ENCODE measurements around the gene VPS18.
A peak's percentile ranks its signal among the peaks of the same experiment; 100 is the strongest.
"Not testable (repeated sequence)": the region's sequence is repeated elsewhere in the genome, so short reads cannot be mapped to it uniquely, and the experiment has no call there.

The VPS18 gene

DNA sequence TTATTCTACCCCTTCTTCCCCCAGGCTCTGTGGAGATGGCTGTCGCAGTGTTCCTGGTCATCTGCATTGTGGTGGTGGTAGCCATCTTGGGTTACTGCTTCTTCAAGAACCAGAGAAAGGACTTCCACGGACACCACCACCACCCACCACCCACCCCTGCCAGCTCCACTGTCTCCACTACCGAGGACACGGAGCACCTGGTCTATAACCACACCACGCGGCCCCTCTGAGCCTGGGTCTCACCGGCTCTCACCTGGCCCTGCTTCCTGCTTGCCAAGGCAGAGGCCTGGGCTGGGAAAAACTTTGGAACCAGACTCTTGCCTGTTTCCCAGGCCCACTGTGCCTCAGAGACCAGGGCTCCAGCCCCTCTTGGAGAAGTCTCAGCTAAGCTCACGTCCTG, 37.5 kb upstream of the VPS18 start:
- ChIA-PET POLR2A (interaction anchor here (2.5 kb wide), 1 partner anchor 16 kb away, joined by 7 read pairs; no protein-coding TSS in a partner anchor), CTCF (interaction anchor here (0.9 to 4.2 kb wide), 18 partner anchors 24 to 1172 kb away, joined by 3 to 31 read pairs (median 10); partner anchors contain the start of genes DNAJC17, RAD51 and ZFYVE19)
- TF ChIP-seq, protein P1, sequence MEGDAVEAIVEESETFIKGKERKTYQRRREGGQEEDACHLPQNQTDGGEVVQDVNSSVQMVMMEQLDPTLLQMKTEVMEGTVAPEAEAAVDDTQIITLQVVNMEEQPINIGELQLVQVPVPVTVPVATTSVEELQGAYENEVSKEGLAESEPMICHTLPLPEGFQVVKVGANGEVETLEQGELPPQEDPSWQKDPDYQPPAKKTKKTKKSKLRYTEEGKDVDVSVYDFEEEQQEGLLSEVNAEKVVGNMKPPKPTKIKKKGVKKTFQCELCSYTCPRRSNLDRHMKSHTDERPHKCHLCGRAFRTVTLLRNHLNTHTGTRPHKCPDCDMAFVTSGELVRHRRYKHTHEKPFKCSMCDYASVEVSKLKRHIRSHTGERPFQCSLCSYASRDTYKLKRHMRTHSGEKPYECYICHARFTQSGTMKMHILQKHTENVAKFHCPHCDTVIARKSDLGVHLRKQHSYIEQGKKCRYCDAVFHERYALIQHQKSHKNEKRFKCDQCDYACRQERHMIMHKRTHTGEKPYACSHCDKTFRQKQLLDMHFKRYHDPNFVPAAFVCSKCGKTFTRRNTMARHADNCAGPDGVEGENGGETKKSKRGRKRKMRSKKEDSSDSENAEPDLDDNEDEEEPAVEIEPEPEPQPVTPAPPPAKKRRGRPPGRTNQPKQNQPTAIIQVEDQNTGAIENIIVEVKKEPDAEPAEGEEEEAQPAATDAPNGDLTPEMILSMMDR (IDR thresholded peaks at IDR 0.05; ENCODE audit: control extremely low read depth, extremely low read depth, low read depth, missing control alignments): no peak
- no peak for DNase-seq (ENCODE audit: extremely low spot score)

DNA sequence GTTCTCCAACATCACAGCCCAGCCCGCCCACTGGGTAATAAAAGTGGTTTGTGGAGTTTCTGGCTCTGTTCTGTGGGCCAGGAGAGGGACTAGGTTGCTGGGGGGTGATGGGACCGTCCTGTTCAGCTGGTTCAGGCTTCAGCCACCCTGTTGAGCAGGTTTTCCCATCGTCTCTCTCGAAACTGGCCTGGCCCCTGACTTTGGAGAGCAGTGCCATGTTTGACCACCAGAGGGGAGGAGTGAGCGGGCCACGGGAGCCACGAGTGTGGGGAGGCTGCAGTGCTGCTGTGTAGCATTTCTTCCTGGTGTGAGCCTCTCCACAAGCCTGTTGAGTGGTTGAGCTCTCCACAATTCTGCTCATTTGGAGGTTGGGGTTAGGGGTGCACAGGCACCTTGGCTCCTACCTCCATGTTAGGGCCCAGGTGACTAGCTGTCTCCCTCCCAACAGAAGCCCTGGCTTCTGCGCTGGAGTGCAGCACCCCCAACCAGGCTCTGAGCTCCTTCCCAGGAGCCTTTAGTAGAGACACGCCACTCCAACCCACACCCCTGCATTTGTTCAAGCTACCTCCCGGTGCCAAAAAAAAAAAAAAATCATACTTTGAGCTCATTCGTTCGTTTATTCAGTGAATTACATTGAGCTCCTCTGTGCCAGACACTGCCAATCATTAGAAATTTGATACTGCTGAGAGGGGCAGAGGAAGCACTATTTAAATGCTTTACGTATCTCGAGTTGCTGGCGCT, 36.5 kb upstream of the VPS18 start:
- DNase-seq (ENCODE audit: extremely low spot score): peak; percentile 89

DNA sequence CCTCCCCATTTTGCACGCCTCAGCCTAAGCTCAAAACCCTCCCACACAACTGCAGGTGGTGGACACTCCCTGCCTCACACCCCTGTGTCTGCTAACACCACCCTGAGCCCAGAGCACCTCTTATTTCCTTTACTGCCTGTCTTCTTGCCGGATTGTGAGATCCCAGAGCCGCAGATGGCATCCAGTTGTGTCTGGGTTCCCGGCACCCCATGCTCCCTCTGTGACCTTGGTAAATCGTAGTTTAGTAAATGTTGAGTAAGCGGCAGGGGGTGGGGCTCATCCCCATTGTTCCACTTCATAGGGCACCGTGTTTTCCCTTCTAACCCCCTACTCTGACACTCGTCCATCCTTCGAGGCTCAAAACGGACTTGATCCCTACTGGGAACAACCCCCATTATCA, 35.5 kb upstream of the VPS18 start:
- POLR2A ChIA-PET: interaction anchor here (0.6 to 1.8 kb wide), 3 partner anchors 14 to 112 kb away, joined by 4 to 16 read pairs (median 7); partner anchors contain the start of gene VPS18
- no peak for DNase-seq (ENCODE audit: extremely low spot score)
- CTCF ChIA-PET: interaction anchor here (0.6 to 4.2 kb wide), 50 partner anchors 24 to 474 kb away, joined by 3 to 31 read pairs (median 4); partner anchors contain the start of genes DNAJC17, NUSAP1, RAD51 and RPUSD2
- TF ChIP-seq, protein P1 (IDR thresholded peaks at IDR 0.05; ENCODE audit: control extremely low read depth, extremely low read depth, low read depth, missing control alignments): no peak

More for the DNA sequence above, 36.5 kb upstream of the VPS18 start:
- POLR2A ChIA-PET: interaction anchor here (0.6 to 2.5 kb wide), 4 partner anchors 15 to 111 kb away, joined by 4 to 7 read pairs (median 6); partner anchors contain the start of gene VPS18
- TF ChIP-seq, protein P1 (IDR thresholded peaks at IDR 0.05; ENCODE audit: control extremely low read depth, extremely low read depth, low read depth, missing control alignments): peak; percentile 97
- CTCF ChIA-PET: interaction anchor here (0.6 to 4.2 kb wide), 51 partner anchors 23 to 1171 kb away, joined by 3 to 31 read pairs (median 3); partner anchors contain the start of genes CCDC32, DNAJC17, RAD51 and ZFYVE19

DNA sequence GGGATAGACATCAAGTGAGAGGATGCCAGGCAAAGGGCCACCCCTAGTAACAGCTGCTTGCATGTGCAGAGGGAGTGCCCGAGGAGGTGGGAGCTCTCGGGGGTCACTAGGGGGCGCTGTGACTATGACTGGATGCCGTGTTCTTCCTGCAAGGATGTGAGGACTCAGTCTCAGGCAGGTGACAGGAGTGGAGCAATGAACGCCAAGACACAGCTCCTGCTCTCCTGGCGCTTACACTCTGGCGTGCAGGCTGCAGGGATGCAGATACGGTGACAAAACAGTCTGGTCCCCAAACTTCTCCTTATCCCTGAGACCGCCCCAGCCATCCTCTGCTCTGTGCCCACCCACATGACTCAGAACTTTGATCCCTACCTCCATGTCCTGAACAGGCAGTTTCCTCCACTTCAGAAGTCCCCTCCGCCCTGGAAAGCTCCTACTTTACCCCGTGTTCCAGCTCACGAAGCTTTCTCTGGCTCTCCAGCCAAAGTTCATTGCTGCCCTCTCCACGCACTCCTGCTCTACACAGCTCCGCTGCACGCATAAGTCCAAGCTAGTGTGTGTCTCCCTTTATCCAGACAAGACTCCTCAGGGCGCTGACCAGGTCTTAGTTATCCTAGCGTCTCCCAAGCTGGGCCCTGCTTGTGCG, 34.9 kb upstream of the VPS18 start:
- CTCF ChIA-PET: interaction anchor here (0.6 to 4.2 kb wide), 39 partner anchors 27 to 474 kb away, joined by 3 to 31 read pairs (median 4); partner anchors contain the start of genes DNAJC17, NUSAP1, RAD51 and RPUSD2
- DNase-seq (ENCODE audit: extremely low spot score): peak; percentile 86
- POLR2A ChIA-PET: interaction anchor here (0.6 to 1.8 kb wide), 3 partner anchors 9 to 35 kb away, joined by 5 to 16 read pairs (median 7); partner anchors contain the start of gene VPS18
- TF ChIP-seq, protein P1 (IDR thresholded peaks at IDR 0.05; ENCODE audit: control extremely low read depth, extremely low read depth, low read depth, missing control alignments): peak; percentile 88

DNA sequence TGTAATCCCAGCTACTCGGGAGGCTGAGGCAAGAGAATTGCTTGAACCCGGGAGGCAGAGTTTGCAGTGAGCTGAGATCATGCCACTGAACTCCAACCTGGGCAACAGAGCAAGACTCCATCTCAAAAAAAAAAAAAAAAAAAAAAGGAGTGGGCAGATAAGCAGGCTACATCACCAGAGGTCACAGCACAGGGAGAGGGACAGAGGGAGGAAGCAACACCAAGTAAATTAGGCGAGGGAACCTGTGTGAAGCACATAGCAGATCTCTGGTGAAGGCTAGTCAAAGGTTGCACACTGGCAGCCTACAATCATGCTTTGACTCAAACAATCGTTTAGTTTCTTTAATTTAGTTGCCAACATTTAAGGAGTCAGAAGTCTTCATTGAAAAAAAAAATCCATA, 33.1 kb upstream of the VPS18 start:
- ChIA-PET CTCF (interaction anchor here (2.5 kb wide), 1 partner anchor 81 kb away, joined by 6 read pairs; no protein-coding TSS in a partner anchor), POLR2A (interaction anchor here (0.7 to 3.1 kb wide), 3 partner anchors 9 to 33 kb away, joined by 4 to 12 read pairs (median 5); partner anchors contain the start of gene VPS18)
- DNase-seq (ENCODE audit: extremely low spot score): not testable (repeated sequence)

DNA sequence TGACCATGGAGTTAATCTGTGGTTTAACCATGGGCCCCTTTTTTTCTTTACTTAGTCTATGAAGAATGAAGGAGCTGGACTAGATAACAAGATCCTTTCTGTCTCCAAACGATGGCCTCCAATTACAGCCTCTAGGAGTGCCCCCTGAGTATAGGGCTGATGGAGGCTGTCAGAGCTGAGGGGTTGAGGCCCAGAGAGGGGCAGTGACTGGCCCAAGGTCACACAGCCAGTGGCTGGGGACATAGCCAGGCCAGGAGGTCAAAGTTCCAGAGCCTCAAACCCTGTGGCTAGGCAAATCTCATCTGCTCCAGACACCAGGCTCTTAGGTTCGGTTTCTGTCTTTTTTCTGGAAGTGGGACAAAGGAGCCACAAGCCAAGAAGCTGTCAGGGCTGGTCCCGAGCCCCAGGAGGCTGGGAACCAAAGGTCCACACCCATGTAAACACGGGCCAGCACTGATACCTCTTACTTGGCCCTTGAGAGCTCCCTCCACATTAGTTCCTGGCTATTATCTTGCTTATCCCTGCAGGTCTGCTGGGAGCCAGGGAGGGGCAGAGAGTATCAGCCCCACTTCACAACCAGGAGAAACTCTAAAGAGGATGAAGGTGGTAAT, 30.5 kb upstream of the VPS18 start:
- TF ChIP-seq, protein P1 (IDR thresholded peaks at IDR 0.05; ENCODE audit: control extremely low read depth, extremely low read depth, low read depth, missing control alignments): no peak
- no peak for DNase-seq (ENCODE audit: extremely low spot score)
- ChIA-PET POLR2A (no interaction called here), CTCF (interaction anchor here (0.6 to 1.1 kb wide), 2 partner anchors 53 to 215 kb away, joined by 3 read pairs; no protein-coding TSS in a partner anchor)

All from GM10248 (cell line).